ENCODE data around the gene SNRPD2. TPM values are rescaled to one million over a fixed set of nuclear protein-coding genes. Genes with fewer than 3 reads are reported as not detected.
A peak's percentile ranks its signal among the peaks of the same experiment; 100 is the strongest.

SNRPD2 gene
- total and polyA plus RNA-seq, 3 donors from 2014 or later = 111 to 242 (median 128) TPM

DNA sequence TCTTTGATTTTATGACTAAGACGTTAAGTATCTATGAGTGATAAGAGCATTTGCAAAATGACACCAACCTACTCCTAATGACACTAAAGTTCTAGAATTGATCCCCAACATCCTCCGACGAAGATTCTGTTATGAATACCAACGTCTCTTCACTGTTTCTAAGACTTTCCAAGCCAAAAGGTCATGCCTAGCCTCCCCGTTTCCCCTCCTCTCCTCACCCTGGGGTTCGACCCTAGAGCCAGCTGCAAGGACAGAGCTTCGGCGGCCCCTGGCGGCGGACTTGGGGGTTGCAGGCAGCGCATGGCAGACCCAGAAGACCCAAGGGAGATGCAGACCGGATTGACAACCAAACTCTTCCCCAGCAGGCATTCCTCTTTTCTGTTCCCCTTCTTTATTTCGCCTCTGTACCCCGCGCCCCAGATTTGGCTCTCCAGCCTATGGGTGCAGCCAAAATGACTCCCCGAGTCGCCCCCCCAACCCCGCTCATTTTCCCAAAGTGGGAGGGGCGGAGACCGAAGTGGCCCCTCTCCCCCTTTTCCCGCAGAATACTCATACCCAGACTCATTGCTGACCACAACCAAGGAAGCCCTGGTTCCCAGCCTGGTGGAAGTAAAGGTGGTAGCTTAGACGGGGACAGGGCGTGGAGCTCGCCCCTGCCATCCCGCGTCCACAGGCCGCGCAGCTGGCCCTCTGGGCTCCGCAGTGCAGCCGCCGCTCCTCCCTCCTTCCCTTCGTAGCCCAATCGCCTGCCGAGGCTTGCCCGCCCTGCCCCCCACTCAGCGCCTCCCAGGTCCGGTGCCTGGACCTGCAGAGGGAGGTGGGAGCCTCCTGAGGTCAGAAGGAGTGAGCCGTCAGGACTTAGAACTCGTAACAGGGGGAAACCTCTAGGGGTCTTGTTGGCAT lies 48.5 kb downstream of the SNRPD2 start:
- Histone ChIP-seq H3K27me3 (no peaks in the 10 kb centered on the region), H3K9me3 (no peaks in the 10 kb centered on the region), H3K27ac (no peak overlapping the region), H3K4me3 (no peak overlapping the region), H3K4me1 (peaks cover 29% of the 10 kb centered on the region), H3K36me3 (ENCODE audit: low read depth, missing control alignments) (no peaks in the 10 kb centered on the region)
- no peak for TF ChIP-seq POLR2A (IDR thresholded peaks at IDR 0.05)
- TF ChIP-seq, protein P1, sequence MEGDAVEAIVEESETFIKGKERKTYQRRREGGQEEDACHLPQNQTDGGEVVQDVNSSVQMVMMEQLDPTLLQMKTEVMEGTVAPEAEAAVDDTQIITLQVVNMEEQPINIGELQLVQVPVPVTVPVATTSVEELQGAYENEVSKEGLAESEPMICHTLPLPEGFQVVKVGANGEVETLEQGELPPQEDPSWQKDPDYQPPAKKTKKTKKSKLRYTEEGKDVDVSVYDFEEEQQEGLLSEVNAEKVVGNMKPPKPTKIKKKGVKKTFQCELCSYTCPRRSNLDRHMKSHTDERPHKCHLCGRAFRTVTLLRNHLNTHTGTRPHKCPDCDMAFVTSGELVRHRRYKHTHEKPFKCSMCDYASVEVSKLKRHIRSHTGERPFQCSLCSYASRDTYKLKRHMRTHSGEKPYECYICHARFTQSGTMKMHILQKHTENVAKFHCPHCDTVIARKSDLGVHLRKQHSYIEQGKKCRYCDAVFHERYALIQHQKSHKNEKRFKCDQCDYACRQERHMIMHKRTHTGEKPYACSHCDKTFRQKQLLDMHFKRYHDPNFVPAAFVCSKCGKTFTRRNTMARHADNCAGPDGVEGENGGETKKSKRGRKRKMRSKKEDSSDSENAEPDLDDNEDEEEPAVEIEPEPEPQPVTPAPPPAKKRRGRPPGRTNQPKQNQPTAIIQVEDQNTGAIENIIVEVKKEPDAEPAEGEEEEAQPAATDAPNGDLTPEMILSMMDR (IDR thresholded peaks at IDR 0.05) = peak; percentile 94 to 98 (median 95)
- DNase-seq = peak; percentile 92
- 3 to 13% methylated on average over 19 to 39 of the region's 39 CpGs for WGBS, 2 donors
- intact Hi-C loops (cut with DNase I; ENCODE audit: low total_unique reads) = loop anchor here (10.0 kb wide), 1 partner anchor 118 kb away; no protein-coding TSS in a partner anchor

DNA sequence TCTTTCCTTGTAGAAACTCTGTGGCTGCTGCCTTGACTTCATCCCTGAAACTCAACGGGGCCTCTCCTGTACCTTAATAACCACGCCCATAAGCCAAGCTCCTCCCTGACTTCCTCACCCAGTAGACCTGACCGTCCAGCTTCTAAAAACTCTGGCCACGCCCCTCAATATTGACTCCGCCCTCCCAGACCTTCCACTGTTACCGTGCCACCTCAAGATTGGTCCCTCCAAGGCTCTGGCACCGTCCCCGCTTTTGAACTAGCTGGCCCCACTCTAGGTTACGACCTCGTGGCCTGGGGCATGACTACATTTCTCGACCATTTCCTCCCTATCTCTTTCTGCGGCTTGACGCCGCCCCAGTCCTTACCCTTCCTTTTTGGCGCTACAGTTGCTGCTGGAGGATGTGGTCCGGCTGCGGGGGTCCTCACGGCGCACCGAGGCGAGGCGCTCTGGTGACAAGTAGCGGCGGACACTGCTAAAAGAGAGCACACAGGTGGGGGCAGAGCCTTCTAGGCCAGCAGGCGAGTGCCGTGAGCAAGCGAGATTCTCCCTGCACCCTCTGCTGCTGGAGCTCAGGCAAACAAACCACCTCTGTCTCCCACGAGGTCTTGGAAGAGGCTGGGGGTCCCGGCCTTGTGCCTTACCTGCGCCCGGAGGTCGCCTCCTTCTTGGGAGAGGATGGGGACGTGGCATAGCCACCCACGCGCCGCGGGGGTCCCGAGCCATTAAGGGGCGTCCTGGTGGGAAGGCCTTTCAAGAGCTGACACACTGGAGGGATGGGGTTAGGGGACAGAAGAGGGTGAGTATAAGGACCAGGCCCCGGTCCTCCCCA lies 50.3 kb downstream of the SNRPD2 start:
- Histone ChIP-seq H3K27ac (peak overlapping the region; percentile 59 to 73), H3K4me1 (peaks cover 34% of the 10 kb centered on the region), H3K27me3 (no peaks in the 10 kb centered on the region), H3K36me3 (ENCODE audit: low read depth, missing control alignments) (no peaks in the 10 kb centered on the region), H3K9me3 (no peaks in the 10 kb centered on the region), H3K4me3 (peak overlapping the region; percentile 40 to 53)
- WGBS, 2 donors = 10 to 13% methylated on average over 17 to 40 of the region's 40 CpGs
- TF ChIP-seq, protein P1 (IDR thresholded peaks at IDR 0.05) = no peak
- no peak for TF ChIP-seq POLR2A (IDR thresholded peaks at IDR 0.05)
- peak; percentile 74 for DNase-seq
- intact Hi-C loops (cut with DNase I; ENCODE audit: low total_unique reads) = loop anchor here (10.0 kb wide), 1 partner anchor 117 kb away; no protein-coding TSS in a partner anchor

DNA sequence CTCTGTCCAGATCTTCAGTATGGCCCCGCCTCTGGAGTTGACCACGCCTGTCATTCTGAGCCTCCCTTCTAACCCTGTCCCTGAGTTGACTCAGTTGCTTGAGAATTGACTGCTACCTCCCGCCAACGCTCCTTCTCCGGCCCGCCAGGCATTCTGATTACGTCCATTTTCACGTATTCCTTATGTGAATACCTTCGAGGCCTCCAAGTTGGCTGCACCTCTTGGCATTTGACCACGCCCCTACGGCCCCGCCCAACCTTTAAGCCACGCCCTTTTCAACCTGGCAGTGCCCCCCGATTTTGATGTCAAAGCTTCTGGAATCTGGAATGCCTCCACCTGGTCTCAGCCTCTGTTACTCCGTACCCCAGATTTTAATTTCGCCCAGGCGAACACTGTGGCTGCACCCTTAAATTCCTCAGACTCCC lies 50.9 kb downstream of the SNRPD2 start:
- 41 to 48% methylated on average over 17 of the region's 17 CpGs for WGBS, 2 donors
- TF ChIP-seq, protein P1 (IDR thresholded peaks at IDR 0.05) = no peak
- no peak for TF ChIP-seq POLR2A (IDR thresholded peaks at IDR 0.05)
- Histone ChIP-seq H3K9me3 (no peaks in the 10 kb centered on the region), H3K4me1 (peaks cover 31% of the 10 kb centered on the region), H3K4me3 (no peak overlapping the region), H3K27ac (no peak overlapping the region), H3K27me3 (no peaks in the 10 kb centered on the region), H3K36me3 (ENCODE audit: low read depth, missing control alignments) (no peaks in the 10 kb centered on the region)
- intact Hi-C loops (cut with DNase I; ENCODE audit: low total_unique reads) = loop anchor here (10.0 kb wide), 1 partner anchor 116 kb away; no protein-coding TSS in a partner anchor
- DNase-seq = no peak

DNA sequence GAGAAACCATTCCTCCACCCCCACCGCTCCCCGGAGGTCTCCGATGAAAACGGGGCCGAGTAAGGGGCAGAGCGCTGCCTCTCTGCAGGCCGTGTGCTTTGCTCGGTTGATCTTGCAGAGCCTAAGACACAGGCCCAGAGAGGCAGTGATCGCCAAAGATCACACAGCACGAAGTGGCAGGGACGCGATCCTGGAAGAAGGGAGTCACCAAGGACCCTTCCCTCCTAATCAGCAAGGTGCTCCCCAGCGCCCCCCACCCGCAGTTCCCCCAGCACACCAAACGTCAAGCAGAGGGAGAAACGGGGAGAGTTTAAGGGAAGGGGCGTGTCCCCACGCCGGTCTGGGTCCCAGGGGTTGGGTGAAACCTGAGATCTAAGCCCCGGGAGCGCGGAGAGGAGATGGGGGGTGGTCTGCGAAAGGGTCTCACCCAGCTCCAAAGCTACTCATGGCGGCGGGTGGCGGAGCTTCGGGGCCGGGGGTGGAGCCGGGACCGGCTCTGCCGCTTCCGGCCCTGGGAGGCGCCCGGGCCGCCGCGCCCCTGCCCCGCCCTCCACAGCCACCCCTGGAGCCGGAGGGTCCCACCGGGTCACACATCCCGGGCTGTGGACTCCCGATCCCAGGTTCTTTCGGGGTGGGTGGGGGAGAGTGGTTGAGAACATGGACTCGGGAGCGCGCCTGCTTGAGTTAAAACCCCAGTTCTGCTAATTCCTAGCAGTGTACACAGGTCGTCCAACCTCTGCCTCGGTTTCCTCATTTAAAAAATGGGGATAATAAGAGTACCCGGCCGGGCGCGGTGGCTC lies 52.6 kb downstream of the SNRPD2 start, which contains the start of gene EML2:
Gene EML2, minus strand, starts transcription at position 468 of the 800 bp plus-strand sequence. Its CDS starts 21 bp downstream, at position 447.
- Histone ChIP-seq H3K4me3 (peak within 1 kb of the TSS; percentile 57 to 70), H3K27ac (no peak within 1 kb of the TSS), H3K9me3 (no peaks in the 10 kb centered on the region), H3K27me3 (no peaks in the 10 kb centered on the region), H3K36me3 (ENCODE audit: low read depth, missing control alignments) (no peaks in the 10 kb centered on the region), H3K4me1 (peaks cover 30% of the 10 kb centered on the region)
- 7% methylated on average over 32 to 52 of the region's 52 CpGs for WGBS, 2 donors
- TF ChIP-seq, protein P1 (IDR thresholded peaks at IDR 0.05) = peak in 1 of 3 experiments; percentile 16
- TF ChIP-seq POLR2A (IDR thresholded peaks at IDR 0.05) = no peak
- intact Hi-C loops (cut with DNase I; ENCODE audit: low total_unique reads) = no loop called here
- DNase-seq = peak; percentile 43

Measured in testis (tissue), 3 donors.